Body of pancreas (tissue), 4 donors: ENCODE data around the gene FOXP1. TPM values are rescaled to one million over a fixed set of nuclear protein-coding genes. Genes with fewer than 3 reads are reported as not detected.

Source experiments
- ATAC-seq: fragments of 150-250 bp; one replicate; pipeline ENCODE4 v1.9.1; 2016
- DNase-seq, 4 donors: peaks; one replicate each; pipeline ENCODE4 v3.0.0-alpha.2; 2019
- H3K27ac ChIP-seq, 4 donors: fragments of 200-600 bp; sonication (generic); 1 replicate in 3 of 4; 2 replicates in 1 of 4; pipeline versions ENCODE4 v1.5.1 to v1.6.1; 2016 to 2019; ENCODE audit warnings: mild to moderate bottlenecking in 1 of 4, mixed read lengths in 1 of 4, moderate library complexity in 1 of 4
- H3K27me3 ChIP-seq, 2 donors: fragments of 200-600 bp; sonication (generic); one replicate each; pipeline ENCODE4 v1.6.0; 2016; ENCODE audit warnings: mild to moderate bottlenecking in 1 of 2
- H3K36me3 ChIP-seq, 2 donors: fragments of 200-600 bp; sonication (generic); replicated peaks in 1 of 2; 2 replicates each; pipeline ENCODE4 v1.5.1; 2016; ENCODE audit warnings: low read depth in 2 of 2; ENCODE audit not compliant: insufficient read depth in 1 of 2
- H3K4me1 ChIP-seq: fragments of 200-600 bp; sonication (generic); one replicate; pipeline ENCODE4 v1.6.0; 2016
- H3K4me3 ChIP-seq, 2 donors: fragments of 200-600 bp; sonication (generic); 1 replicate in 1 of 2; 2 replicates in 1 of 2; pipeline ENCODE4 v1.5.1; 2016 to 2019
- H3K9me3 ChIP-seq, 3 donors: fragments of 200-600 bp; sonication (generic); 1 replicate in 2 of 3; 2 replicates in 1 of 3; pipeline ENCODE4 v1.5.1; 2016
- POLR2A ChIP-seq, 3 donors: fragments of 450-650 bp; IDR thresholded peaks; one replicate each; pipeline ENCODE4 v1.6.1; 2016; ENCODE audit warnings: antibody characterized with exemption in 3 of 3, mild to moderate bottlenecking in 2 of 3
- WGBS, 2 donors: methylation state at CpG; one replicate each; pipeline ENCODE4 v1.1.5; 2017; 5-methylcytosine and 5-hydroxymethylcytosine counted together
- intact Hi-C: fragments of 100-400 bp; cut with DNase I; formaldehyde crosslinking; loops from one replicate; pipeline ENCODE4 v1.15.1; 2023
- total RNA-seq, 2 donors: library from RNA; depleted of rRNA; stranded (reverse); fragments of >200 nt; gene quantifications; one replicate each; pipeline ENCODE4 v1.1.0, GENCODE V29; 2016
- TF ChIP-seq, protein P1 (sequence below), 7 experiments: fragments of 450-650 bp in 4 of 7; fragments of 200-600 bp in 3 of 7; sonication (generic) in 3 of 7; IDR thresholded peaks; one replicate each; pipeline ENCODE4 v1.5.1; 2016 to 2019; ENCODE audit warnings: antibody characterized with exemption in 7 of 7

The FOXP1 gene
- total RNA-seq, 2 donors from 2014 or later: 85.7 to 86.1 TPM

DNA sequence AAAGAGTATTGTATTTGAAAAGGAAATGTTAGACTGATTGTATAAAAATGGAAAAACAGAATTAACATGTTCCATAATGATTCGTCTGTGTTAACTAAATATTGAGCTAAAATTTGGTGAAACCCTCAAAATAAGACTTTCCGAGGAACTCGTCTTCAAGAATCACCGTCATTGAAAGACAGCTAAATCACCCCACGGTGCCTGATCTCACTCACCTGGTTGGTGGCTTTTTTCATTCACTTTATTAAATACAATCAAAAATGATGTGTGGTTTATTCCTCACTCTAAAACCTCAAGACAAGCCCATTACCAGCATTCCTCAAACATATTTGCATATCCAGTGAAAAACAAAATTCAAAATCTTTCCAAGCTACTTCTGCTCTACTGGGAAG is 153.9 kb downstream of the FOXP1 start:
- ATAC-seq (no peak), DNase-seq (no peak)
- Histone ChIP-seq H3K4me3 (no peak overlapping the region), H3K27ac (peak overlapping the region in 1 of 4 donors; percentile 72), H3K4me1 (peaks cover 14% of the 10 kb centered on the region), H3K36me3 (no peaks in the 10 kb centered on the region), H3K27me3 (no peaks in the 10 kb centered on the region), H3K9me3 (no peaks in the 10 kb centered on the region)
- intact Hi-C loops: no loop called here
- no peak for TF ChIP-seq POLR2A (IDR thresholded peaks at IDR 0.05)
- TF ChIP-seq, protein P1, sequence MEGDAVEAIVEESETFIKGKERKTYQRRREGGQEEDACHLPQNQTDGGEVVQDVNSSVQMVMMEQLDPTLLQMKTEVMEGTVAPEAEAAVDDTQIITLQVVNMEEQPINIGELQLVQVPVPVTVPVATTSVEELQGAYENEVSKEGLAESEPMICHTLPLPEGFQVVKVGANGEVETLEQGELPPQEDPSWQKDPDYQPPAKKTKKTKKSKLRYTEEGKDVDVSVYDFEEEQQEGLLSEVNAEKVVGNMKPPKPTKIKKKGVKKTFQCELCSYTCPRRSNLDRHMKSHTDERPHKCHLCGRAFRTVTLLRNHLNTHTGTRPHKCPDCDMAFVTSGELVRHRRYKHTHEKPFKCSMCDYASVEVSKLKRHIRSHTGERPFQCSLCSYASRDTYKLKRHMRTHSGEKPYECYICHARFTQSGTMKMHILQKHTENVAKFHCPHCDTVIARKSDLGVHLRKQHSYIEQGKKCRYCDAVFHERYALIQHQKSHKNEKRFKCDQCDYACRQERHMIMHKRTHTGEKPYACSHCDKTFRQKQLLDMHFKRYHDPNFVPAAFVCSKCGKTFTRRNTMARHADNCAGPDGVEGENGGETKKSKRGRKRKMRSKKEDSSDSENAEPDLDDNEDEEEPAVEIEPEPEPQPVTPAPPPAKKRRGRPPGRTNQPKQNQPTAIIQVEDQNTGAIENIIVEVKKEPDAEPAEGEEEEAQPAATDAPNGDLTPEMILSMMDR (IDR thresholded peaks at IDR 0.05): no peak
- 73 to 75% methylated on average over 5 of the region's 5 CpGs for WGBS, 2 donors

DNA sequence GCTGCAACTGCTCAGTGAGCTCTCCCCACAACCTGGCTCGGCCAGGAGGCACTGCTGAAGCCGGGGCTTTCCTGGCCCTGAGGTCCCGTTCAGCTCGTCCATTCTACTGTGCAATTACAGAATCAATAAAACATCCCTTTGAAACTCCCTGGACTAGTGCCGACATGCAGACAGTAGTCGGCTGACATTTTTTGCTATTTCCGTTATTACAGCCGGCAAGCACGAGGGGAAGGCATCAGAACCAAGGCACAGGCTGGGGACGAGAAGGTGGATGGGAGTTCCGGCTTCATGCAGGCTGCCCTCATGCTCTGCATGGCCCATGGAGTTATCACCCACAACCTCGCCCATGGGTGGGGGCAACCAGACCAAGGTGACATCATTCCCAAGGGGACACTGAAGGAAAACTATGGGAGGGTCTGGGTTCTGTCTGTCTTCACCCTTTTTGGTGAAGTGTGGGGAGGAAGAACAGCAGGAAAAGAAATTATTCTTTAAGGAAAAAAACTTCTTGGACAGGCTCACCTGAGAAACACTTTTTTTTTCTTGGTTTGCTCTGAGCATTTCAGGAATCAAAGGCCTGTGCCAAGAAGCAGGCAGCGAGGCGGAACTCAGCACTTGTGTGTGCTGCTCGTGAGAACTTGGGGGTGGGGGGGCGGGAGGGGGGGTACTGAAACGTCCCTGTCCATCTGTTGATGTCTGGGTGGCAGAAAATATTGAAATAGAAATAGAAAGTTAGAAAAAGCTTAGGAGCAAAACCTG is 154.5 kb downstream of the FOXP1 start:
- H3K4me3 ChIP-seq: no peak overlapping the region
- no peaks in the 10 kb centered on the region for H3K9me3 ChIP-seq
- no peaks in the 10 kb centered on the region for H3K36me3 ChIP-seq
- DNase-seq: peak; percentile 31 to 63 (median 48)
- 10 to 13% methylated on average over 17 of the region's 17 CpGs for WGBS, 2 donors
- ATAC-seq: peak; percentile 88
- peak in 1 of 3 donors; percentile 14 for TF ChIP-seq POLR2A (IDR thresholded peaks at IDR 0.05)
- TF ChIP-seq, protein P1 (IDR thresholded peaks at IDR 0.05): no peak
- H3K27me3 ChIP-seq: no peaks in the 10 kb centered on the region
- H3K27ac ChIP-seq: peak overlapping the region in 3 of 4 donors; percentile 3 to 72 (median 53)
- peaks cover 14% of the 10 kb centered on the region for H3K4me1 ChIP-seq
- intact Hi-C loops: no loop called here

DNA sequence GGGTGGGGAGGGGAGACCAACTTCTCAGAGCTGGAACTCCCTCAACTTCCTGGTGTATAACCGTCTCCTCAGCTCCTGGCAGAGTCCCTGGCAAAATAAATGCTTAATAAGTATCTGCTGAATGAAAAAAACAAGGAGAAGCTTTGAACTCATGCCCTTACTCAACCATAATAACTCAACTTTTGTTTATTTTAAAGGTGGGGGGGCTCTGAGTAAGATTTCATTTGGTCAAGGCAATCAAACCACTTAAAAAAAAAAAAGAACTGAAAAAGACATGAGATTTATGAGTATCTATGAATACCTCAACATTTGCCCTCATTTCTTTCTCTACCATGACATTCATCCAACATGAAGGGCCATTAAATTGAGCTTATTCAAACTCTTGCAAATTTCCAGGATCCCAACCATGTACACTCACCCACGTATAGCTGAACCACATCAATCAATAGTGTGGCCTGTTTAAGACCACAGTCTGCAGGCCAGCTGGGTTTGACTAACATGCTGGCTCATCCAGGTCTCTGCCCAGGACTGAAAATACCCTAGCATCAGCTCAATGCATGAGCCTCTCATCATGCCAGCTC is 157.9 kb downstream of the FOXP1 start:
- DNase-seq (no peak), ATAC-seq (no peak)
- Histone ChIP-seq H3K27ac (no peak overlapping the region), H3K36me3 (no peaks in the 10 kb centered on the region), H3K4me3 (no peak overlapping the region), H3K27me3 (no peaks in the 10 kb centered on the region), H3K4me1 (peaks cover 22% of the 10 kb centered on the region), H3K9me3 (no peaks in the 10 kb centered on the region)
- intact Hi-C loops: no loop called here
- WGBS, 2 donors: 60 to 75% methylated on average over 2 of the region's 2 CpGs
- TF ChIP-seq, protein P1 (IDR thresholded peaks at IDR 0.05): no peak
- no peak for TF ChIP-seq POLR2A (IDR thresholded peaks at IDR 0.05)

DNA sequence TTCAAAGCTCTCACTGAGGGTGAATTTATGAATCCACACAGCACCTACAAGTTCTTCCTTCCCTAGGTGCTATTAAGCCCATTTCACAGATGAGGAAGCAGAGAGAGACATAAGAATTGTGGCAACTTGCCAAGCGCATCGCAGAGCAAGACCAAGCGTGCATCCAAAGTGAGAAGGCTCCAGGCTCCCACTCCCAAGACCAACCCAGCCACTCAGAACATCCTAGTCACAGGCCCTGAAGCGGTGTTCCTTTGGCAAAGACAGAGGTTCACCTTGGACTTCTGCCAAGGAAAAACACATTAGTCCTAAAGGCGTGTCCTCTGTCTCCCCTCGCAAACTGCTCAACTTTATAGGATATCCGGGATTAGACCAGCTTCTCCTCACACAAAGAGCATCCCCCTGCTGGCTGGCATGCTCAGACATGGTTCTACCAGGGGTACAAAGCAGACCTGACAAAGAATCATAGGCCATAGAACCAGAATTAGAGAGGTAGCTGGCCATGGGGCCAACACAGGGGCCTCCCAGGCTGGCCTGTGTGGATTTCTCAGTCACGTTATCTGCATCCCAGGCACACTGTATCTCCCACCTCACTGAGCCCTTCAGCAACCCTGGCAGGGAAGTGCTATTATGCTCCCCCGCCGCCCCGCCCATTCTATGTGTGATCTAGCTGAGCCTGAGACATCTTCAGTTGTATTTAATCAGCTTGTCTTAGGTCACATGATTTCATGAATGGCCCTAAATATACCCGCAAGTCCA is 160.2 kb downstream of the FOXP1 start:
- H3K4me1 ChIP-seq: peaks cover 13% of the 10 kb centered on the region
- TF ChIP-seq POLR2A (IDR thresholded peaks at IDR 0.05): no peak
- TF ChIP-seq, protein P1 (IDR thresholded peaks at IDR 0.05): no peak
- H3K36me3 ChIP-seq: no peaks in the 10 kb centered on the region
- H3K9me3 ChIP-seq: no peaks in the 10 kb centered on the region
- DNase-seq: peak; percentile 14 to 35 (median 16)
- peak; percentile 45 for ATAC-seq
- H3K27me3 ChIP-seq: no peaks in the 10 kb centered on the region
- no peak overlapping the region for H3K4me3 ChIP-seq
- no peak overlapping the region for H3K27ac ChIP-seq
- 76 to 77% methylated on average over 12 of the region's 12 CpGs for WGBS, 2 donors
- intact Hi-C loops: no loop called here
